Stomach (tissue), 4 donors: ENCODE data around the gene ITGB4.

ENCODE experiments used
- CTCF ChIP-seq, 7 experiments: fragments of 450-650 bp in 4 of 7; fragments of 200-600 bp in 3 of 7; sonication (generic) in 3 of 7; IDR thresholded peaks; one replicate each; pipeline ENCODE4 v1.5.1; 2016 to 2019; ENCODE audit warnings: antibody characterized with exemption in 7 of 7, control low read depth in 2 of 7, mild to moderate bottlenecking in 1 of 7
- POLR2A ChIP-seq, 4 donors: fragments of 450-650 bp; IDR thresholded peaks; one replicate each; pipeline ENCODE4 v1.6.1; 2016; ENCODE audit warnings: antibody characterized with exemption in 4 of 4, control low read depth in 2 of 4, mild to moderate bottlenecking in 1 of 4, moderate library complexity in 1 of 4
- POLR2AphosphoS5 ChIP-seq, 3 donors: sonication (generic); formaldehyde crosslinking; IDR thresholded peaks; one replicate each; pipeline ENCODE4 v1.6.1; 2016; ENCODE audit warnings: antibody characterized with exemption in 3 of 3

GRCh38 chr17:75763269-75763607, 42.0 kb downstream of the ITGB4 start:
- TF ChIP-seq CTCF (IDR thresholded peaks at IDR 0.05) (no peak), POLR2AphosphoS5 (IDR thresholded peaks at IDR 0.05) (no peak), POLR2A (IDR thresholded peaks at IDR 0.05) (no peak)
